H1 (cell line): ENCODE results near the gene LRRC56. TPM values are rescaled to one million over a fixed set of nuclear protein-coding genes. Genes with fewer than 3 reads are reported as not detected.

Experiments
- CTCF ChIA-PET: fragments of 300-600 bp; sonication (Branson Sonifier 250); formaldehyde crosslinking; loops from one replicate; lab custom pipeline; 2021; ENCODE audit not compliant: partially characterized antibody; lab: Charles Lee
- POLR2A ChIA-PET: fragments of 300-600 bp; sonication (Branson Sonifier 250); formaldehyde crosslinking; loops from one replicate; lab custom pipeline; 2021; ENCODE audit warnings: inconsistent platforms; ENCODE audit not compliant: partially characterized antibody; lab: Charles Lee
- DNase-seq, 2 experiments: peaks; one replicate each; pipeline versions ENCODE4 v3.0.0 to v3.0.0-alpha.2; 2010 to 2022; ENCODE audit warnings: low spot score in 2 of 2, low read depth in 1 of 2, mixed read lengths in 1 of 2
- FAIRE-seq: peaks from 2 replicates; lab custom pipeline; 2011; peaks lifted over from hg19 to GRCh38; lab: Jason Lieb, UNC
- H2AFZ ChIP-seq: 2 replicates; pipeline ENCODE4 v1.8.1; 2012; ENCODE audit warnings: low read length, inconsistent platforms
- H2AK5ac ChIP-seq: 2 replicates; pipeline ENCODE4 v1.6.1; 2013; ENCODE audit warnings: low read depth, low read length
- H2BK120ac ChIP-seq: replicated peaks from 2 replicates; pipeline ENCODE3; 2013; ENCODE audit warnings: low read depth, low read length, inconsistent platforms
- H2BK12ac ChIP-seq: 2 replicates; pipeline ENCODE4 v1.6.1; 2013; ENCODE audit warnings: low read depth, low read length
- H2BK15ac ChIP-seq: 2 replicates; pipeline ENCODE4 v1.6.1; 2013; ENCODE audit warnings: low read length
- H2BK20ac ChIP-seq: 2 replicates; pipeline ENCODE4 v1.6.1; 2013; ENCODE audit warnings: low read length
- H2BK5ac ChIP-seq: 2 replicates; pipeline ENCODE4 v1.6.1; 2013; ENCODE audit warnings: low read depth, low read length
- H3K14ac ChIP-seq: 2 replicates; pipeline ENCODE4 v1.6.1; 2013; ENCODE audit warnings: inconsistent platforms; ENCODE audit not compliant: insufficient read length
- H3K18ac ChIP-seq: 2 replicates; pipeline ENCODE4 v1.6.1; 2013; ENCODE audit warnings: low read length; ENCODE audit errors: extremely low read depth
- H3K23ac ChIP-seq: 2 replicates; pipeline ENCODE4 v1.6.1; 2013; ENCODE audit warnings: inconsistent platforms; ENCODE audit not compliant: insufficient read length
- H3K23me2 ChIP-seq: 2 replicates; pipeline ENCODE4 v1.6.1; 2013; ENCODE audit warnings: low read depth, low read length
- H3K27ac ChIP-seq: 2 replicates; pipeline ENCODE4 v1.6.1; 2011; ENCODE audit warnings: low read depth, low read length, inconsistent platforms
- H3K27me3 ChIP-seq, 4 experiments: replicated peaks in 1 of 4; 1 replicate in 1 of 4; 2 replicates in 3 of 4; pipeline versions ENCODE4 v1.6.1 to v1.8.1; 2011 to 2013; ENCODE audit warnings: low read length in 3 of 4, mild to moderate bottlenecking in 3 of 4, inconsistent platforms in 2 of 4, mixed read lengths in 2 of 4, moderate library complexity in 1 of 4; ENCODE audit not compliant: control insufficient read depth in 3 of 4, insufficient read depth in 3 of 4; ENCODE audit errors: extremely low read depth in 1 of 4
- H3K36me3 ChIP-seq, 4 experiments: 2 replicates each; pipeline versions ENCODE4 v1.6.1 to v1.8.1; 2011 to 2013; ENCODE audit warnings: mild to moderate bottlenecking in 4 of 4, low read length in 3 of 4, moderate library complexity in 2 of 4, control low read depth in 1 of 4, inconsistent platforms in 1 of 4; ENCODE audit not compliant: insufficient read depth in 4 of 4, control insufficient read depth in 2 of 4
- H3K4ac ChIP-seq: replicated peaks from 2 replicates; pipeline ENCODE3; 2013; ENCODE audit warnings: low read length, low read depth, mixed read lengths, inconsistent platforms; ENCODE audit not compliant: insufficient read length
- H3K4me1 ChIP-seq, 4 experiments: replicated peaks in 1 of 4; 1 replicate in 1 of 4; 2 replicates in 3 of 4; pipeline versions ENCODE4 v1.6.1 to v1.8.1; 2011 to 2013; ENCODE audit warnings: low read length in 3 of 4, inconsistent platforms in 2 of 4, mixed read lengths in 1 of 4; ENCODE audit not compliant: insufficient read depth in 4 of 4, control insufficient read depth in 3 of 4
- H3K4me2 ChIP-seq, 2 experiments: 2 replicates each; pipeline versions ENCODE4 v1.6.1 to v1.8.1; 2011 to 2013; ENCODE audit warnings: low read depth in 2 of 2, low read length in 2 of 2, control low read depth in 1 of 2, inconsistent platforms in 1 of 2, mild to moderate bottlenecking in 1 of 2; ENCODE audit not compliant: insufficient read depth in 1 of 2
- H3K4me3 ChIP-seq, 4 experiments: fragments of 200-600, 300-600 bp in 1 of 4; sonication (generic), shearing (Covaris generic), sonication (Bioruptor Twin) in 1 of 4; 2 replicates each; pipeline versions ENCODE4 v1.5.1 to v1.8.1; 2011 to 2016; ENCODE audit warnings: low read length in 4 of 4, low read depth in 3 of 4, control low read depth in 2 of 4, inconsistent platforms in 2 of 4, mild to moderate bottlenecking in 2 of 4, mixed read lengths in 1 of 4, moderate library complexity in 1 of 4; ENCODE audit not compliant: insufficient read depth in 2 of 4; ENCODE audit errors: extremely low read depth in 1 of 4
- H3K56ac ChIP-seq: replicated peaks from 2 replicates; pipeline ENCODE3; 2013; ENCODE audit warnings: low read depth, mild to moderate bottlenecking, mixed read lengths, low read length, inconsistent platforms; ENCODE audit not compliant: insufficient read length
- H3K79me1 ChIP-seq: 2 replicates; pipeline ENCODE4 v1.6.1; 2013; ENCODE audit warnings: low read depth, low read length, control low read depth
- H3K79me2 ChIP-seq, 2 experiments: 2 replicates each; pipeline versions ENCODE4 v1.6.1 to v1.8.1; 2012 to 2013; ENCODE audit warnings: low read length in 2 of 2, mild to moderate bottlenecking in 2 of 2, inconsistent platforms in 1 of 2; ENCODE audit not compliant: insufficient read depth in 2 of 2, control insufficient read depth in 1 of 2
- H3K9ac ChIP-seq, 4 experiments: replicated peaks in 1 of 4; 1 replicate in 1 of 4; 2 replicates in 3 of 4; pipeline versions ENCODE4 v1.6.1 to v1.8.1; 2011 to 2013; ENCODE audit warnings: low read depth in 3 of 4, low read length in 3 of 4, control low read depth in 2 of 4, mild to moderate bottlenecking in 2 of 4, moderate library complexity in 2 of 4, inconsistent platforms in 1 of 4; ENCODE audit errors: extremely low read depth in 1 of 4
- H3K9me3 ChIP-seq, 2 experiments: 2 replicates each; pipeline versions ENCODE4 v1.6.1 to v1.8.1; 2012 to 2013; ENCODE audit warnings: mild to moderate bottlenecking in 2 of 2, moderate library complexity in 2 of 2, control low read depth in 1 of 2, inconsistent platforms in 1 of 2, low read depth in 1 of 2, low read length in 1 of 2, mixed read lengths in 1 of 2; ENCODE audit not compliant: insufficient read depth in 2 of 2
- H4K20me1 ChIP-seq, 2 experiments: replicated peaks in 1 of 2; 2 replicates each; pipeline versions ENCODE3 to v1.8.1; 2011 to 2013; ENCODE audit warnings: inconsistent platforms in 2 of 2, low read length in 2 of 2, mild to moderate bottlenecking in 1 of 2; ENCODE audit not compliant: insufficient read depth in 2 of 2, control insufficient read depth in 1 of 2
- H4K5ac ChIP-seq: 2 replicates; pipeline ENCODE4 v1.6.1; 2013; ENCODE audit warnings: low read length, low read depth, mixed read lengths, inconsistent platforms; ENCODE audit not compliant: insufficient read length
- H4K8ac ChIP-seq: 2 replicates; pipeline ENCODE4 v1.8.0; 2013; ENCODE audit warnings: mild to moderate bottlenecking, moderate library complexity, low read length, inconsistent platforms; ENCODE audit not compliant: insufficient read depth; ENCODE audit errors: extremely low read depth
- H4K91ac ChIP-seq: replicated peaks from 2 replicates; pipeline ENCODE3; 2013; ENCODE audit warnings: low read length, mixed read lengths, inconsistent platforms; ENCODE audit not compliant: insufficient read length
- CBX8 ChIP-seq: fragments of 300-800, 300-1000 bp; sonication (generic); IDR thresholded peaks from 2 replicates; pipeline ENCODE4 v1.7.1; 2016; ENCODE audit warnings: low read depth, low read length, borderline replicate concordance
- CEBPB ChIP-seq: IDR thresholded peaks from 2 replicates; pipeline ENCODE4 v1.6.1; 2012; ENCODE audit warnings: low read depth, low read length
- EZH2 ChIP-seq: fragments of 200-600 bp; sonication (generic); IDR thresholded peaks from 2 replicates; pipeline ENCODE4 v1.7.1; 2012; ENCODE audit warnings: low read depth, mild to moderate bottlenecking, moderate library complexity, low read length, inconsistent platforms; ENCODE audit not compliant: severe bottlenecking
- GABPA ChIP-seq: IDR thresholded peaks from 2 replicates; pipeline ENCODE4 v1.6.1; 2011; ENCODE audit warnings: mild to moderate bottlenecking, low read length, moderate library complexity, borderline replicate concordance; ENCODE audit not compliant: insufficient read depth
- MAX ChIP-seq: IDR thresholded peaks from 2 replicates; pipeline ENCODE4 v1.6.1; 2012; ENCODE audit warnings: inconsistent platforms
- NANOG ChIP-seq: IDR thresholded peaks from 2 replicates; pipeline ENCODE4 v1.6.1; 2011; ENCODE audit warnings: low read length, low read depth, mild to moderate bottlenecking, inconsistent platforms; ENCODE audit not compliant: insufficient read depth, poor library complexity, severe bottlenecking
- NRF1 ChIP-seq: IDR thresholded peaks from 2 replicates; pipeline ENCODE4 v1.6.1; 2011; ENCODE audit warnings: mild to moderate bottlenecking, low read depth, low read length, improper control_type of control experiment
- RBBP5 ChIP-seq: IDR thresholded peaks from 2 replicates; pipeline ENCODE4 v1.7.1; 2012; ENCODE audit warnings: low read depth, mild to moderate bottlenecking, inconsistent platforms, low read length, moderate library complexity, borderline replicate concordance
- RXRA ChIP-seq: IDR thresholded peaks from 2 replicates; pipeline ENCODE4 v1.6.1; 2011; ENCODE audit warnings: low read depth, mild to moderate bottlenecking, low read length, moderate library complexity; ENCODE audit not compliant: insufficient read depth
- SIRT6 ChIP-seq: IDR thresholded peaks from one replicate; pipeline ENCODE4 v1.7.1; 2012; ENCODE audit warnings: low read length, inconsistent platforms
- SP1 ChIP-seq: IDR thresholded peaks from 2 replicates; pipeline ENCODE4 v1.6.1; 2011; ENCODE audit warnings: low read depth, low read length
- SUZ12 ChIP-seq: fragments of 200-600 bp; sonication (generic); IDR thresholded peaks from 2 replicates; pipeline ENCODE4 v1.6.1; 2012; ENCODE audit warnings: mild to moderate bottlenecking, inconsistent platforms, low read length, moderate library complexity, mixed read lengths
- WGBS, 2 experiments: shearing (Covaris generic) in 1 of 2; methylation state at CpG; one replicate each; pipeline versions ENCODE4 v1.1.6 to v1.1.7; 2013 to 2015; ENCODE audit warnings: low lambda C conversion rate in 2 of 2, mixed read lengths in 2 of 2, inconsistent platforms in 1 of 2, low coverage in 1 of 2, missing lambda C conversion rate in 1 of 2; ENCODE audit not compliant: insufficient replicate concordance in 2 of 2, insufficient coverage in 1 of 2, insufficient read length in 1 of 2; ENCODE audit errors: extremely low coverage in 1 of 2, missing lambda C conversion rate in 1 of 2; 5-methylcytosine and 5-hydroxymethylcytosine counted together
- polyA plus RNA-seq, 7 experiments: library from polyadenylated mRNA; depleted of rRNA in 3 of 7; stranded (reverse) in 5 of 7; unstranded in 2 of 7; fragments of >200 nt in 5 of 7; fragments of 200-250 nt in 2 of 7; gene quantifications; 1 replicate in 5 of 7; 2 replicates in 1 of 7; 4 replicates in 1 of 7; pipeline versions ENCODE4 v1.2.1 to v1.2.3, GENCODE V29; 2011 to 2013; ENCODE audit warnings: missing spikeins in 2 of 7, mixed read lengths in 2 of 7
- total RNA-seq: library from RNA; stranded (reverse); fragmentation: NEBNext Ultra II Directional; extraction: Animal tissue kit (Norgen Biotek cat#: 25700); gene quantifications from 2 replicates; pipeline ENCODE4 v1.2.1, GENCODE V29; 2021

Gene LRRC56
- total and polyA plus RNA-seq, 2 of the 8 experiments (the other 6 are each of a cell fraction or from before 2014, with no cell fraction given), result 0.94 to 1.9 TPM

DNA sequence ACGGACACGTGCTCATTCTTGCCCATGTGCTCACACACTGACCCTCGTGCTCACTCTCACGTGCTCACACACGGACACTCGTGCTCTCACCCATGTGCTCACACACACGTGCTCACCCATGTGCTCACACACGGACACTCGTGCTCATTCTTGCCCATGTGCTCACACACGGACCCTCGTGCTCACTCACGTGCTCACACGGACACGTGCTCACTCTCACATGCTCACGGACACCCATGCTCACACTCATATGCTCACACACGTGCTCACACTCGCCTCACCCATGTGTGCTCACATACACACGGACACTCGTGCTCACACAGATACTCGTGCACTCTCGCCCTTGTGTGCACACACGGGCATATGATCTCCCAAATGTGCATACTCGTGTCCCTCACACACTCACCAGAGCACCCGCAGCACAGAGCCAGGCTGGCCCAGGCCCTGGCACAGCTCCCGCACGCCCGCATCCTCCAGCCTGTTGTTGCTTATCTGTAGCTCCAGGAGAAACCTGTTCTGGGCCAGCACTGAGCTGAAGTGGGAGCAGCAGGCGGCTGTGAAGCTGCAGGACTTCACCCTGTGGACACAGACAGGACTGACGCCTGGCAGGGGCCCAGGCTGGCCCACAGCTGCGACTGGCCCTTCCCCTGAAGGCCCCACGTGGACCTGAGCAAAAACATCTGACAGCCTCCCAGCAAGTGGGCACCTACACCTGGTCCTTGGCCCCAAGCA lies 39.6 kb upstream of the LRRC56 start:
- Histone ChIP-seq H3K9me3 (peaks cover 11 to 19% of the 10 kb centered on the region in 2 experiments; a peak in 3 of 4 replicates), H3K56ac (no peak overlapping the region), H3K23me2 (no peaks in the 10 kb centered on the region), H2BK120ac (no peak overlapping the region), H2BK20ac (no peak overlapping the region), H3K14ac (no peak overlapping the region), H3K9ac (no peak overlapping the region), H2AFZ (no peak overlapping the region), H4K8ac (no peak overlapping the region), H3K79me1 (no peaks in the 10 kb centered on the region; the same call in none of the 2 replicates), H3K27me3 (no peaks in the 10 kb centered on the region), H3K27ac (no peak overlapping the region), H3K18ac (no peak overlapping the region), H4K20me1 (peaks cover 4 to 12% of the 10 kb centered on the region in 2 experiments), H3K79me2 (no peaks in the 10 kb centered on the region), H2BK5ac (no peak overlapping the region; the same call in 1 of the 2 replicates), H2BK12ac (no peak overlapping the region), H3K4me1 (no peaks in the 10 kb centered on the region), H4K91ac (peak overlapping the region; percentile 65), H3K4me2 (no peak overlapping the region), H3K23ac (no peak overlapping the region), H2AK5ac (no peak overlapping the region; the same call in 1 of the 2 replicates), H4K5ac (no peak overlapping the region), H3K4me3 (no peak overlapping the region), H3K4ac (peak overlapping the region; percentile 85), H3K36me3 (peaks cover 17 to 50% (median 33%) of the 10 kb centered on the region in 4 experiments; a peak in 7 of 8 replicates), H2BK15ac (peak overlapping the region; percentile 22; the same call in 1 of the 2 replicates)
- ChIA-PET POLR2A (interaction anchor here (1.0 to 1.6 kb wide), 7 partner anchors 8 to 279 kb away, joined by 3 to 7 read pairs (median 3); partner anchors contain the start of gene GATD1), CTCF (interaction anchor here (0.9 to 1.3 kb wide), 5 partner anchors 19 to 247 kb away, joined by 3 to 8 read pairs (median 3); no protein-coding TSS in a partner anchor)
- DNase-seq, result no peak
- 94% methylated on average over 31 of the region's 31 CpGs; no CpG with 5 or more reads in 1 of the 2 experiments for WGBS, 2 experiments
- no peak for FAIRE-seq
- TF ChIP-seq NANOG (no peak), CBX8 (no peak), SP1 (no peak), NRF1 (no peak), SUZ12 (no peak), RBBP5 (no peak), EZH2 (no peak), GABPA (no peak), RXRA (no peak), MAX (no peak), CEBPB (no peak), SIRT6 (no peak)
